HFF-Myc (cell line): ENCODE measurements around the gene GAREM1.

Source experiments
- DNase-seq: peaks from one replicate; pipeline ENCODE4 v3.0.0-alpha.2; 2011; ENCODE audit warnings: low read depth; ENCODE audit errors: extremely low read depth
- H3K4me3 ChIP-seq: replicated peaks from 2 replicates; pipeline ENCODE4 v1.5.1; 2011; ENCODE audit warnings: low read depth, mild to moderate bottlenecking, control low read depth, low read length
- TF ChIP-seq, protein P1 (sequence below): IDR thresholded peaks from 2 replicates; pipeline ENCODE4 v1.5.1; 2012; ENCODE audit warnings: mild to moderate bottlenecking, low read depth, low read length, control low read depth; ENCODE audit errors: missing control alignments

Gene GAREM1

GRCh38 chr18:32420084-32420750 lies 50.5 kb downstream of the GAREM1 start:
- no peak overlapping the region for H3K4me3 ChIP-seq
- TF ChIP-seq, protein P1, sequence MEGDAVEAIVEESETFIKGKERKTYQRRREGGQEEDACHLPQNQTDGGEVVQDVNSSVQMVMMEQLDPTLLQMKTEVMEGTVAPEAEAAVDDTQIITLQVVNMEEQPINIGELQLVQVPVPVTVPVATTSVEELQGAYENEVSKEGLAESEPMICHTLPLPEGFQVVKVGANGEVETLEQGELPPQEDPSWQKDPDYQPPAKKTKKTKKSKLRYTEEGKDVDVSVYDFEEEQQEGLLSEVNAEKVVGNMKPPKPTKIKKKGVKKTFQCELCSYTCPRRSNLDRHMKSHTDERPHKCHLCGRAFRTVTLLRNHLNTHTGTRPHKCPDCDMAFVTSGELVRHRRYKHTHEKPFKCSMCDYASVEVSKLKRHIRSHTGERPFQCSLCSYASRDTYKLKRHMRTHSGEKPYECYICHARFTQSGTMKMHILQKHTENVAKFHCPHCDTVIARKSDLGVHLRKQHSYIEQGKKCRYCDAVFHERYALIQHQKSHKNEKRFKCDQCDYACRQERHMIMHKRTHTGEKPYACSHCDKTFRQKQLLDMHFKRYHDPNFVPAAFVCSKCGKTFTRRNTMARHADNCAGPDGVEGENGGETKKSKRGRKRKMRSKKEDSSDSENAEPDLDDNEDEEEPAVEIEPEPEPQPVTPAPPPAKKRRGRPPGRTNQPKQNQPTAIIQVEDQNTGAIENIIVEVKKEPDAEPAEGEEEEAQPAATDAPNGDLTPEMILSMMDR = no peak
- DNase-seq = no peak

- DNase-seq = no peak
- no peak overlapping the region for H3K4me3 ChIP-seq
- TF ChIP-seq, protein P1 = no peak
Measured at GRCh38 chr18:32418148-32418547, 52.5 kb downstream of the GAREM1 start.

GRCh38 chr18:32405588-32405987 lies 65.1 kb downstream of the GAREM1 start:
- DNase-seq = no peak
- TF ChIP-seq, protein P1 = no peak
- no peak overlapping the region for H3K4me3 ChIP-seq

GRCh38 chr18:32401621-32402020 lies 69.1 kb downstream of the GAREM1 start:
- H3K4me3 ChIP-seq = no peak overlapping the region
- DNase-seq = no peak

DNA sequence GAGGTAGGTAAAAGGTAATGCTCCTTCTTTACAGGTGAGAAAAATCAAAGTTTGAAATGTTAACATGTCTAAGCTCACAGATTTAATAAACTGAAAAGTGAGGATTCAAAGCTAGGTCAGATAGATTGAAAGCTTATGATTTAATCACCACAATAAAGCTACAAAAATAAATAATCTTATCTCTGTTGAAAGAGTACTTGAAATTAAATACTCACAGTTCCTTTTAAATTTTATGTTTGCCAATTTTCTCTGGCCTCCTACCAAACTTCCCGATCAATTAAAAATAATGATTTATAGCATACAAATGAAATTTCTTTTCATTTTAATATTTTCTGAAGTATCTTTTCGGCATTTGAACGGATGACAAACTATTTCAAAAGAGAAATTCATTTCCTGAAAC lies 77.3 kb downstream of the GAREM1 start:
- TF ChIP-seq, protein P1 = no peak
- no peak overlapping the region for H3K4me3 ChIP-seq
- DNase-seq = no peak

More at GRCh38 chr18:32401621-32402020, 69.1 kb downstream of the GAREM1 start:
- TF ChIP-seq, protein P1 = no peak

GRCh38 chr18:32391126-32391525 lies 79.6 kb downstream of the GAREM1 start:
- no peak for DNase-seq
- TF ChIP-seq, protein P1 = no peak
- no peak overlapping the region for H3K4me3 ChIP-seq

- TF ChIP-seq, protein P1 = no peak
- DNase-seq = no peak
- H3K4me3 ChIP-seq = no peak overlapping the region
Measured at GRCh38 chr18:32389858-32390257, 80.8 kb downstream of the GAREM1 start.
